GM12873 (cell line): ENCODE results near the gene CAPN15.

Experiments
- TF ChIP-seq, protein P1 (sequence below): IDR thresholded peaks from 2 replicates; pipeline ENCODE4 v1.5.1; 2012; ENCODE audit warnings: low read depth, mild to moderate bottlenecking, moderate library complexity, low read length, control low read depth; ENCODE audit not compliant: insufficient read depth; ENCODE audit errors: missing control alignments

The CAPN15 gene

DNA sequence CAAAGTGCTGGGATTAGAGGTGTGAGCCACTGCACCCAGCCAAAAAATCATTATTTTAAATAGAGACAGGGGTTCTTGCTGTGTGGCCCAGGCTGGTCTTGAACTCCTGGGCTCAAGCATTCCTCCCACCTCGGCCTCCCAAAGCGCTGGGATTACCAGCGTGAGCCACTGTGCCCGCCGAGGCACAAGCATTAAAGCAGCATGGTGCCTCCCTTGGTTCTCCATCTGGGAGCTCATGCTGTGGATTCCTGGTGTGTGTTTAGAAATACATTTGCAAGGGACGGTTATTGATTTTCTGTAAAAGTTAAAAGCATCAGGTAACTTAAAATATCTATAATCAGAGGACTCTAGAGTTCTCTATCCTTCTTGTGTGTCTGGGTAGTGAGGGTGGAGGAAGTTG, 14.7 kb upstream of the CAPN15 start:
- TF ChIP-seq, protein P1, sequence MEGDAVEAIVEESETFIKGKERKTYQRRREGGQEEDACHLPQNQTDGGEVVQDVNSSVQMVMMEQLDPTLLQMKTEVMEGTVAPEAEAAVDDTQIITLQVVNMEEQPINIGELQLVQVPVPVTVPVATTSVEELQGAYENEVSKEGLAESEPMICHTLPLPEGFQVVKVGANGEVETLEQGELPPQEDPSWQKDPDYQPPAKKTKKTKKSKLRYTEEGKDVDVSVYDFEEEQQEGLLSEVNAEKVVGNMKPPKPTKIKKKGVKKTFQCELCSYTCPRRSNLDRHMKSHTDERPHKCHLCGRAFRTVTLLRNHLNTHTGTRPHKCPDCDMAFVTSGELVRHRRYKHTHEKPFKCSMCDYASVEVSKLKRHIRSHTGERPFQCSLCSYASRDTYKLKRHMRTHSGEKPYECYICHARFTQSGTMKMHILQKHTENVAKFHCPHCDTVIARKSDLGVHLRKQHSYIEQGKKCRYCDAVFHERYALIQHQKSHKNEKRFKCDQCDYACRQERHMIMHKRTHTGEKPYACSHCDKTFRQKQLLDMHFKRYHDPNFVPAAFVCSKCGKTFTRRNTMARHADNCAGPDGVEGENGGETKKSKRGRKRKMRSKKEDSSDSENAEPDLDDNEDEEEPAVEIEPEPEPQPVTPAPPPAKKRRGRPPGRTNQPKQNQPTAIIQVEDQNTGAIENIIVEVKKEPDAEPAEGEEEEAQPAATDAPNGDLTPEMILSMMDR, result no peak

DNA sequence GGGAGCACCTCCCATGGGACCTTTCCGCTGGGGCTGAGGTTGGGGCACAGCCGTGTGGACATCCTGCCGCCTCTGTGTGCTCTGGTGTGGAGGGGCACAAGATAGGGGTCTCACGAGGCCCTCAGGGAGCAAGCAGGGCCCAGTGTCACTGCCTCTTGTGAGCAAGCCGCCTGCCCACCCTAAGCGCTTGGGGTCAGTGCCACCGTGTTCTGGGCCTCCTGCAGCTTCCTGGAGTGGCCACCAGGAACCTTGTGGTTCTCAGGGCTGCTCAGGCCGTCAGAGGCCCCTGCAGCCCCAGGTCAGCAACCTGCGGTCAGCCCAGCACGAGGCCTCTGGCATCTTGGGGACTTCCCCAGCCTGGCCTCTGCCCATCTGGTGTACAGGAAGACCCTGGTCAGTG, 13.6 kb upstream of the CAPN15 start:
- TF ChIP-seq, protein P1, result no peak

DNA sequence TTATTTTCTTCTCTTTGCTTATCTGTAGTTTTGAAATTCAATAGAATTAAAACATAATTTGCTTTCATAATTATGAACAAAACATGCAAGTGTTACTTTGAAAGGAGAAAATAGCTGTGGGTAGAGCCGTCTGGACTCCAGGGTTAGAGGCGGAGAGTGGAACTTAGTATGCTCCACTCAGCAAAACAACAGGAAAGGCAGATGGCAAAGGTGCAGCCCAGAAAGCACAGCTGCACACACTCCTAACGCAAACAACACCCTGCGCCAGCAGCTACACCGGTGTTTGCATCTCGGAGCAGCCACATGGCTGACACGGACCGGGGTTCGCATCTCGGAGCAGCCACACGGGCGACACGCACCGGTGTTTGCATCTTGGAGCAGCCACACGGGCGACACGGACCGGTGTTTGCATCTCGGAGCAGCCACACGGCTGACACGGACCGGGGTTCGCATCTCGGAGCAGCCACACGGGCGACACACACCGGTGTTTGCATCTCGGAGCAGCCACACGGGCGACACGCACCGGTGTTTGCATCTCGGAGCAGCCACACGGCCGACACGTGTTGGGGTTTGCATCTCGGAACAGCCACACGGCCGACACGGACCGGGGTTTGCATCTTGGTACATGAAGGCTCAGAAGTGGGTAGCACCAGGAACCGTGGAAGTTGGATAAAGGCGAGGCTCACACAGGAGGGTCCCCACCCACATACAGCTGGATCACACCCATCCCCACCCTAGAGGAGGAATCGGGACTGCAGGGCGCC, 12.2 kb upstream of the CAPN15 start:
- TF ChIP-seq, protein P1, result no peak

DNA sequence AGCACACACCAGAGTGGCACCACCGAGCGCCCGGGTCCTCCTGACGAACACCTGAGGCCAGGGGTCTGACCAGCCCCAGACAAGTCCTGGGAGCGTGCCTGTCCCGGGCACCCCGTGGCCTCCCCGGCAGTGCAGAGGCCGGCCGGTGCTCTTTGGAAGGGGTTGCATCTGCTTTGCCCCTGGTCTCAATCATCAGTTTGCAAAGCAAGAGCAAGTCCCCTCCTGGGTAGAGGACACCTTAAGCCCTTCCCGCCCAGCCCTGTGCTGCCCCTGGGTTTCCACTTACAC, 11.6 kb upstream of the CAPN15 start:
- TF ChIP-seq, protein P1, result no peak

DNA sequence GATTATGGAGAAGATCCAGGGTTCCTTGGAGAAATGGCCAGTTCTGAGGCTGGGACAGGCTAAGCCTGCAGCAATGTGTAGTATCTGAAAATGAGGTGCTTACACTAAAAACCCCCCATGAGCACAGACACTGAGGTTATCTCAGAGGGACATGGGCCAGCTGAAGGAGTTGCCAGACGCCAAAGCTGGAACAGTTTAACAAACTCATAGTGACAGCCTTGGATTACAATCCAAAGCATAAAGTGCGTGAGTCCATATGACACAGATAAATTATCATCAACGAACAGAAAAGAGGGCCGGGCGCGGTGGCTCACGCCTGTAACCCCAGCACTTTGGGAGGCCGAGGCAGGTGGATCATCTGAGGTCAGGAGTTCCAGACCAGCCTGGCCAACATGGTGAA, 11.2 kb upstream of the CAPN15 start:
- TF ChIP-seq, protein P1, result no peak

DNA sequence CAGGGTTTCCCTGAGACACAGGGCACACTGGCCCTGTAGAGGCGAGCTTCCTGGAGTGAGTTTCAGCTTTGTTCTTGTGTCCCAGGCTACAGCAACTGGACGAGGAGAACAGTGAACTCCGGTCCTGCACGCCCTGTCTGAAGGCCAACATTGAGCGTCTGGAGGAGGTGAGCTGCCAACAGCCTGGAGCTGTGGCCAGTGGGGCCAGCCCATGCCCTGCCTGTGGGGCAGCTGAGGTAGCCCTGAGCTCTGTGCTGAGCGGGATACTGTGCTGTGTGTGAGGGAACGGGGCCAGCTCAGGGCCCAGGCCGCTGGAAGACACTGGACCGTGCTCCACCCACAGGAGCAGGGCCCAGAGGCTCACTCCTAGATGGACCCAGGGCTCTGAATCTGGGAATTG, 8.7 kb upstream of the CAPN15 start:
- TF ChIP-seq, protein P1, result no peak

DNA sequence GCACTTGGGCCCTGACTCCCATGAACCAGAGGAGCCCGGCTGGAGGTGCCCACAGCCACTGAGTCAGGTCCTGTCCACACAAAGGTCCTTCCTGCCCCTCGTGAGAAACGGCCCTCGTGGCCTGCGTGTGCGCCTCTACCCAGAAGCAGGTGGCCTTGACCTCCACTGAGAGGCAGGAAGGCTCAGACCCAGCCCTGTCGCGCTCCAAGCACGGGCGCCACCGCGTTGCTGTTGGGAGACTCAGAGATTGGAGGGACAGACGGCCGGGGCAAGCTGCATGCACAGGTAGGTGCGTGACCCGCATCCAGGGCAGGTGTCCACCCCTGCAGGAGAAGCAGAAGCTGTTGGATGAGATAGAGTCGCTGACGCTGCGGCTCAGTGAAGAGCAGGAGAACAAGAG, 8.1 kb upstream of the CAPN15 start:
- TF ChIP-seq, protein P1, result no peak
